GM18505 (cell line): ENCODE results near the gene TRIM67.
"Not testable (repeated sequence)": the region's sequence is repeated elsewhere in the genome, so short reads cannot be mapped to it uniquely, and the experiment has no call there.

Experiments used
- ATAC-seq: cut with Tn5 transposase; IDR thresholded peaks from one replicate; pipeline ENCODE4 v1.9.1; 2021; ENCODE audit not compliant: unreplicated experiment
- POLR2A ChIP-seq: IDR thresholded peaks from 4 replicates; pipeline ENCODE4 v1.6.1; 2011; ENCODE audit warnings: borderline replicate concordance; ENCODE audit not compliant: insufficient read depth, insufficient read length; ENCODE audit errors: extremely low read depth

The TRIM67 gene

DNA sequence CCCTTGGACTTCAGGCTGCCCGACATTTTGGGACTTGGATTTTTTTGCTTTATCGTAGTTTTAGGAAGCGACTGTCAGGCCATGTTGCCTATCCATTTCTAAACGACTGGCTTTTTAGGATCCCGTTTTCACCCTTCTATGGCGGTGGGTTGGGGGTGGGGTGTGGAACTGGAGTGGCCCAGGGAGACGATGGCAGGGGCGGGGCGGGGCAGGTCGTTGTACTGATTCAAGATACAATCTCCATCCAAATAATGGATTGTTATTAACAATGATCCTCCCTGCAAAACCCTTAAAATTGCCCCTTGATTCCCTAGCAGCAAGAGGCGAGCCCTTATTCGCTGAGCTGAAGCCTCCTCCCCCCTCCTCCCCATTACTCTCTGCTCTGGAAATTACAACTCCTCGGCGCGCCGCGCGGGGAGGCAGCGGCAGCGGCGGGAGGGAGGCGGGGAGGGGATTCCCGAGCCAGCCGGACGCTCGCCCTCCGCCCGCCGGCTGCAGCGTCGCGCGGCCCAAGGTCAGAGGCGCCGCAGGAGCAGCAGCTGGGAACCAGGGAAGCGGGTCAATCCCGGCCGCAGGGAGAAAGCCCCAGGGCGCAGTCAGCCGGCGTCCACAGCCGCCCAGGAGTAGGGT is at the start of gene TRIM67:
Gene TRIM67, plus strand, starts transcription at position 392 of the 630 bp plus-strand sequence. CDS start 912 bp downstream, outside the sequence.
- ATAC-seq, result no peak

DNA sequence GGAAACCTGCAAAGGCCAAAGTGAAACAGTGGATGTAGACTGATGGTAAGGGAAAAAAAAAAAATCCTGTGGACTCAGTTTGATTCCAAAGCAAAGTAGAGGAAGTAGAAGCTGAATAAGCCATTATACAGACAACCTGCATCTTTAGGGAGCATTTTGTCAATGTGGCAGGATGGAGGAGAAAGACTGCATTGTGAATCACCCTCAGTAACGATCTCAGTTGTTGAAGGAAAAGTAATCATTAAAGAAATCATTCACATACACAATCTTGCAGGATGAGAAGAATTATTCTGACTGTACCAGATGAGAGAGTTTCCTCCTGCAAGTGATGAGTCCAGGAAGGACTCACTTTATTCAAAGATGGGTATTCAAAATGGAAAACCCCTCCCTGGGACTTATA is 45.1 kb upstream of the TRIM67 start:
- no peak for TF ChIP-seq POLR2A
- no peak for ATAC-seq

More for the DNA sequence above, at the start of gene TRIM67:
- TF ChIP-seq POLR2A, result no peak

GRCh38 chr1:231118704-231119453 is 43.0 kb upstream of the TRIM67 start:
- no peak for ATAC-seq
- TF ChIP-seq POLR2A, result no peak

DNA sequence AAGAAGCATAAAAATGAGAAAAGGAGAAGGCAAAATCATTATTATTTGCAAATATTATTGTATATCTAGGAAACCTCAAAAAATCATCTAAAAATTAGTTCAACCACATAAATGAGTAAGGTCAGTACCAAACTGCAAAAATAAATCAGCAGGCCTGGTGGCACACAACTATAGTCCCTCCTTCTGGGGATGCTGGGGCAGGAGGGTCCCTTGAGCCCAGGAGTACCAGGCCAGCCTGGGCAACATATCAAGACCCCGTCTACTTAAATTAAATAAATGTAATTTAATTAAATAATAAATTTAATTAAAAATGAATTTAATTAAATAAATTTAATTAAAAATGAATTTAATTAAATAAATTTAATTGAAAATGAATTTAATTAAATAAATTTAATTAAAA is 40.3 kb upstream of the TRIM67 start:
- no peak for ATAC-seq
- TF ChIP-seq POLR2A, result no peak

- ATAC-seq, result no peak
- TF ChIP-seq POLR2A, result no peak
Observed at GRCh38 chr1:231122143-231122542, 39.7 kb upstream of the TRIM67 start.

GRCh38 chr1:231124746-231125145 is 37.1 kb upstream of the TRIM67 start:
- TF ChIP-seq POLR2A, result no peak
- ATAC-seq, result no peak

DNA sequence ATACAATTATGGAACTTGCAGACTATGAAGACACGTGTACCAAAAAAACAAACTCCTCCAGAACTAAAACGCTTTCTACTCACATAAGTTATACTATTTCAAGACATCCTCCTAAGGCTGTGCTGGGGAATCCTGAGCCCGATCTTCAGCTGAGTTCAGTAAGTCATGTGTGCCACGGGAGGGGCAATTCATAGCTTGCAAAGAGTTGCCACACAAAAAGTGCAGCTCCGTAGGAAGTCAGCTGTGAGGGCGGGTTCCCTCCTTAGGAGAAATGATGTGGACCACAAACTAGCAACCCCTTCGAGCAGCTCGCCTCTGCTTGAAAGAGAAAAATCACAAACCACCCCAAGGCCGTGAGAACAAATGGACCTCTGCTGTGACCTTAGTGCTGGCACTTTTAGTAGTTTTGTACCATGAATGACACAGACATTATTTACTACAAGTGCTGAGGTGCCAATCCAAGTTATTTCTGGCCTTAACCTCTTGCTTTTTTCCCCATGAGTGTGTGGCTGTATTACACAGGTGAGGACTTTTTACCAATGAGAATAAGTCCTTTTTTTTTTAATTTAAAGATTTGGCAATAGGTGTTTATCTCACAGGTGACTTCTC is 35.8 kb upstream of the TRIM67 start:
- no peak for ATAC-seq
- TF ChIP-seq POLR2A, result no peak

- ATAC-seq, result not testable (repeated sequence)
Observed at GRCh38 chr1:231127106-231127505, 34.8 kb upstream of the TRIM67 start.

- not testable (repeated sequence) for ATAC-seq
Observed at GRCh38 chr1:231128471-231128870, 33.4 kb upstream of the TRIM67 start.

DNA sequence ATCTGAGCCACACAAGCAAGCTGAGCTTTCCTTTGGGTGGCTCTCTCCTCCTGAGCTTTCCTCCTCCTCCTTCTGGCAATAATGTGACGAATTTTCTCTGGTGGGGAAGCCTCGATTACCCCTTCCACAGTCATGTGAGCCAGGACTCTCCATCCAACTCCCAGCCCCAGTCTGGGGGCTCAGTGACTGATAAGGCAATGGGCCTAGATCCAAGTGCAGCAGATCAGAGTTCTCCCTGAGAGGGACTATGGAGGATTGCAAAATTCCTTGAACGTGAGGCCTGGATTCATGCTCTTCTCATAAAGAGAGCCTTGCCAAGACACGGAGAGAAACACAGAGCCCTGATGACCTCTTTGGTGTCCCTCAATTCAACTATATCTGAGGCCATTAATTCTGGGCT is 31.3 kb upstream of the TRIM67 start:
- no peak for TF ChIP-seq POLR2A
- no peak for ATAC-seq

DNA sequence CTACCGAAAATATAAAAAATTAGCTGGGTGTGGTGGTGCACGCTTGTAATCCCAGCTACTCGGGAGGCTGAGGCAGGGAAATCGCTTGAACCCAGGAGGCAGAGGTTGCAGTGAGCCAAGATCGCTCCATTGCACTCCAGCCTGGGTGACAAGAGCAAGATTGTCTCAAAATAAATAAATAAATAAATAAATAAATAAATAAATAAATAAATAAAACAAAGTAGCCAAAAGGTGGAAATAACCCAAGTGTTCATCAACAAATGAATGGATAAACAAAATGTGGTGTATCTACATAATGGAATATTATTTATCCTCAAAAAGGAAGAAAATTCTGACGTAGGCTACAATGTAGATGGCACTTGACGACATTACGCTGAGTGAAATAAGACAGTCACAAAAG is 29.3 kb upstream of the TRIM67 start:
- not testable (repeated sequence) for ATAC-seq

- no peak for ATAC-seq
- no peak for TF ChIP-seq POLR2A
Observed at GRCh38 chr1:231134624-231135023, 27.2 kb upstream of the TRIM67 start.

GRCh38 chr1:231138236-231138635 is 23.6 kb upstream of the TRIM67 start:
- no peak for TF ChIP-seq POLR2A

DNA sequence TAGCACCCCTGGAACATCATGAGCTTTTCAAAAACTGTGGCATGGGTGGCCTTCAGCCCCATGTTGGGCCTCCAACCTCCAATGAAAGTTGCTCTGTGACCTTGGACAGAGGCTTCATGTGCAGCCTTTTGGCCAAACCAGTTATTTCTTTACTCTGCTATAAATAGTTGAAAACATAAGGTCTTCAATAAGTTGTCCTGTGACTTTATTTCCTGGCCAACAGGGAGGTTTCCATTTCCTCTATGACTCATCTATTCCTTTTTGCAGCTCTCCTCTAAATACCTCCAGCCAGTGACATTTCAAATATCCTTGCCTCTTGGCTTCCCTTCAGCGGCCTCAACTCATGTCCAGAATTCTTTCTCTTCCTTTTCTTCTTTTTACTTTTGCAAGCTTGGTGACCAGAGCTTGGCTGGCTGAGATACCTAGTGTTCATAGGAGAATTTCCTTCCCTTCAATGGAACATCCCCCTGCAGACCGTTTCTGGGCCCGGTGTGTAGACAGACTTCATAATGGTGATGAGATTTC is 22.7 kb upstream of the TRIM67 start:
- no peak for TF ChIP-seq POLR2A
- no peak for ATAC-seq

More at GRCh38 chr1:231138236-231138635, 23.6 kb upstream of the TRIM67 start:
- ATAC-seq, result no peak
